CD4-positive, alpha-beta T cell treated with Interleukin-17A for 4 hours (primary cell): ENCODE data around the gene CCNG2.

Experiments used
- DNase-seq: peaks from one replicate; pipeline ENCODE4 v3.0.0-alpha.2; 2020; ENCODE audit warnings: mixed read lengths

CCNG2 gene

DNA sequence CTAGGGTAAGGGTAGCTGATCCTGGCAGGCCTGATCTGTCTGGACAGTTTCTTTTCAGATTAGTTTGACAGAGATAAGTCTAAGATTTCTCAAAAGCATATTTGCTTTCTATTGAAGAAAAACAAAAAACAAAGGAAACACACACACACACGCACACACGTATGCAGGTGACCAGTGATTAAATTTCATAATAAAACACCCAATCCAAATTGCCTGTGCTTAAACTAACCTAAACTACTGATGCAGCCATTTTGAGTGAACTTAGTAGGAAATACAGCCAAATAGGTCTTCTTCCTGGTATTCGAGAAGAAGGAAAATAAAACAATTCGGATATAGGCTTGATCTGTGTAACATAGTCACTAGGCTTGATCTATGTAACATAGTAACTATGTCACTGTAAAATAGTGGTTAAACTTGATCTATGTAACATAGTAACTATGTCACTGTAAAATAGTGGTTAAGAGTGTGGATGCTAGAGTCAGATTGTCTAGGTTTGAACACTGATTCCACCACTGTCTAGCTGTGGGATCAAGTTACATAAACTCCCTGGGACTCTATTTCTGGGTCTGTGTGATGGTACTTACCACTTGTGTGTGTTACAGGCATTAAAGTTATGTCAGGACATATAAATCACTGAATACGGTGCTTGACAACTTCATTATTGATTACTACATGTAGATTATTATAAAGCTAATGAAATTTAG is 9.8 kb upstream of the CCNG2 start:
- no peak for DNase-seq

DNA sequence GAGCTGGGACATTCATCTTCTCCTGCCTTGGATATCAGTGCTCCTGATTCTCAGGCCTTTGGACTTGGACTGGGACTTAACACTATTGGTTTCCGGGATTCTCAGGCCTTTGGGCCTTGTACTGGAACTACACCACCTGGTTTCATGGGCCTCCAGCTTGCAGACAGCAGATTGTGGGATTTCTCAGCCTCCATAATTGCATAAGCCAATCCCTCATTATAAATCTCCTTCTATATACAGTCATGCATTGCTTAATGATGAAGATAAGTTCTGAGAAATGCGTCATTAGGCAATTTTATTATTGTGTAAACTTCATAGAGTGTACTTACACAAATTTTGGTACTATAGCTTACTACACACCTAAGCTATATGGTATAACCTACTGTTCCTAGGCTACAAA is 8.9 kb upstream of the CCNG2 start:
- no peak for DNase-seq

DNA sequence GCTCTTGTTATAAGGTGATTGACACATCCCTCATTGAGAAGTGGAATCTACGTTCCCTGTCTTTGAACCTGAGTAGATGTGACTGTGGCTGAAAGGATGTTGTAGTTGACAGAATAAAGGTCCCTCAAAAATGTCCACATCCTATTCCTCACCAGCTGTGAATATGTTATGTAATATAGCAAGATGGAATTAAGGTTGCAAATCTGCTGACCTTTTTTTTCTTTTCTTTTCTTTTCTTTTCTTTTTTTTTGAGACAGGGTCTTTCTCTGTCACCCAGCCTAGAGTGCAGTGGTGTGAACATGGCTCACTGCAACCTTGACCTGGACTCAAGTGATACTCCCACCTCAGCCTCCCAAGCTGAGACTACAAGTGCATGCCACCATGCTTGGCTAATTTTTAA is 7.2 kb upstream of the CCNG2 start:
- no peak for DNase-seq

DNA sequence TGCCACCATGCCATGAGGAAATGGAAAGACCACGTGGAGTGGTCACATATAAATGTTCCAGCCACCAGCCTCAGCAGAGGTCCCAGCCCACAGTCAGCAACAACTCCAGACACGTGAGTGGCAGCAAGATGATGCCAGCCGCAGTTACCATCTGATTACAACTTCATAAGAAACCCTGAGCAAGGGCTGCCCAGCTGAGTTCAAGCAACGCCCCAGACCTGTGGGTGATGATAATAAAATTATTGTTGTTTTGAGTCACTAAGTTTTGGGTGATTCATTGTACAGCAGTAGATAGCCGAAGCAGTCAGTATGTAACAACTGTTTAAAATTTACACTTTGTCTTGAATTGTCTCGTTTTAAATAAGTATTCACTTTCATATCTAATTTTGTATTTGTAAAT is 5.8 kb upstream of the CCNG2 start:
- no peak for DNase-seq

DNA sequence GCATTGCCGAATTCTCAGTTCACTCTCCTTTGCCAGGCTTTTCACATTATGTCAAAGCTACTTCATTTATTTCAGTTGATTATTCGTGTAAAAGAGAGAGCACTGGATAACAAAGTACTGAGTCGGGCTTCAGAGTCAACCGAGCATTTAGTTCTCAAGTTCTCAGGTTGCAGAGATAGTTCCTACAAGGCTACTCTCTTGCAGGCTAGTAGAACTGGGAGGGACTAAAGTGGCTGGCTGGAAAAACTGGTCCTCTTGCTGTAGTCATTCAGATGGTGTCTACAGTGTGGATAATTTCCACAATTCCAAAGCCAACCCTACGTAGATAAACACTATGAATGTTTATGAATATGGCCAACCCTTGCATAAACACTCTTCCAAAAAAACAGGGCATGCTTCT is 4.6 kb upstream of the CCNG2 start:
- DNase-seq, result no peak

DNA sequence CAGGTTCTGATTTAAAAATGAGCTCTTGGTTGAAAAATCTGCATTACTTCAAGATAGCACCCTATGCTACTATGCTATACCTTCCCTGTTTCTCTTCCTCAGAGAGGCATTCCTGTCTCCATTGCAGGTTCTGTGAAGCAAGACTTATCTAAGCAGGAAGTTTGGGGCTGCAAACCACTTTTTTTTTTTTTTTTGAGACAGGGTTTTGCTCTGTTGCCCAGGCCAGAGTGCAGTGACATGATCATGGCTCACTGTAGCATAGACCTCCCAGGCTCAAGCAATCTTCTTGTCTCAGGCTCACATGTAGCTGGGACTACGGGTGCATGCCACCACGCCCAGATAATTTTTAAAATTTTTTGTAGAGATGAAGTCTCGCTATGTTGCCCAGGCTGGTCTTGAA is 4.0 kb upstream of the CCNG2 start:
- DNase-seq, result no peak

DNA sequence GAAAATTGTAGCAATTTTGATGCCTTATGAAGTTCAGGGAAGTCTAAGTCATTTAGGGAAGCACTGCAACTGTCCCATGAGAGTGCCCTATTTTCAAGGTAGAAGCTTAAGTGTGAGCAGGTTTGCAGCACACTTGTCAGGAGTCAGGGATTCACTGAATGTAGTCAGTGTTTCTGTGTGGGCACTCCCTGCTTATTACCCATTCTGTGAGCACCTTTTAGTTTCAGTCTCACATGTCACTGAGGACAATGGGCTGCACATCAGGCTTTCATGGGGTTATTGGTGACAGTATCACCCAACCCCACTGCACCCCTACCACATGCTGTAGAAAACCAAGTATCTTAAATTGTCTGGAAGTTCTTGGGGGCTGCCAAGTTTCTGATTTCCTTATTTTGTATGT is 2.9 kb upstream of the CCNG2 start:
- DNase-seq, result no peak

DNA sequence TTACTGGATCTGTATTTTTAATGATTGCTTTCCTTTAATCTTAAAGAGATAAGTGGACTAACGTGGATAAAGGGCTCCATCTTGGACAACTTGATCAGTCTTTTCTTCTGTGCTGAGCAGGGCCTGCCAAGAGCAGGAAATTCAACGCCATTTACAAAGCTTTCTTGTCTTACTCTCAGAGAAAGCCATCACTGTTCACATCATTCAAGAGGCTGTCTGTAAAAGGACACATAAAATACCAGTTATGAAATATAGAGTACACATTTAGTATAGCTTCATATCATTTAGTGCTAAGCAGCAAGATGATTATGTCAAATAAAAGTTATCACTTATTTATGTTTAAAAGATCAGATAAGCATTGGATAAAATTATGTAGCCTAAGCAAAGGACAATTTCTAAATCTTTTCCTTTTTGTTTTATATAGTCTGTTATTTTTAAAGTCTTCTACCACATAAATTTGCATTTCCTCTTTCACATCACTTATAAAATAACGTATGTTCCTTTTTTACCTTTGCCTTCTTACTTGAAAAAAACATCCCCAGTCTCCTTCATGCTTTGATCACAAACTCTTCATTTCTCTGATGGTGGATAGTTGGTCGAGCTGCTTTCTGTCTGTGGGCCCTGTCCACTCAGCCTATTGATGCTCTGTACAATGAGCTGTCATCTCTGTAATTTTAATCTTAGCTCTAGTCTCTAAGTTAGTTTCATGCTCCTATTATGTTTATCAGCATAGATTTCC is 2.1 kb upstream of the CCNG2 start:
- DNase-seq, result no peak

DNA sequence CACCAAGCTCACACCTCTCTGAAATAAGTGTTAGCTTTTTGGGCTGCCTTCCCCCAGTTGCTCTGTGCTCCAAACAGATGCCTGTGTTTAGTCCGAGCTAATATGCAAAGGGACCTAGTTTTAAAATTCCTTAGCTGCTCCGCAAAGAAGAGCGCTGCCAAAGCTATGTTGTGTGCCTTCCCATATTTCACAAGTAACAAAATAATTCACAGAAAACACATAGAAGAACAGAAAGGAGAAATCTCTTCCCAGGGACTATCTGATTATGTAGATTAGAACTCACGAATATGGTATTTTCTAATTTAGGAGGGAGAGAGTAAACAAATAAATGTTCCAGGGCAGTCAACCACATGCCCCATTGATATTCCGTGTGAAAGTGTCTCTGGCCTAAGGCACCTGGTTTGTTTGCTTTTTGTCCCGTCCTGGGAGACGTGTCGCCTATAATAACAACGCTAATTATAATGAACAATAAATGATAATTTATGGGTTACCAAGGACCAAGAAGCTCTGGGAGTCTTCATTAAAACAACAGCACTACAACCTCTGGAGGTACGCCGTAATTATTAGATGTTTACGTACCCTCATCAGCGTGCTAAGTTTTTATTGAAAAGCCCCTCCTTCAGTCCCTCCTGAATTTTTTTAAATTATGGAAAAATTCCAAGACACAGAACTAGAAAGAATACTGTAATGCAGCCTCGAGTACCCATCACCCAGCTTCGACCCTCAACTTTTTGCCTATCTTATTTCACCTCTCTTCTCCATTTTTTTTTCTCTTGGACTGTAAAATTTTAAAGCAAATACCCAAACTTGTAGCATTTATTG is 1.2 kb upstream of the CCNG2 start:
- DNase-seq, result no peak

DNA sequence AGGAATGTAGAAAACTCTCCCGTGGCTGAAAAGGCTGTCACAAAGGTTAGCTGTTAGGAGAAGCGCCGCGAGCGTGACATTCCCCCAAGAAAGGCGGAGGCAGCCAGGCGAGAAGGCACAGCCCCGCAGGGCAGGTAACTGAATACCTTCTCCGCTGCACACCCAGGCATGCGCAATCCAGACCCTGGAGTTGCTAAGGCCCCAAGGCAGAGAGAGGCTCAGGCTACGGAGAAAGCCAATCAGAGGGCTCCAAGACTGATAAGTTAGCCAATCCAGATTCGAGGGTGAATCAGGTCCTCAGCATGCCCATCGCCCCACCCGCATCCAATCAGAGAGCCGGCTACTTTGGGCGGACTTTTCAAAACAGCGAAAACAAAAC is 485 bp upstream of the CCNG2 start:
- peak; percentile 94 for DNase-seq

DNA sequence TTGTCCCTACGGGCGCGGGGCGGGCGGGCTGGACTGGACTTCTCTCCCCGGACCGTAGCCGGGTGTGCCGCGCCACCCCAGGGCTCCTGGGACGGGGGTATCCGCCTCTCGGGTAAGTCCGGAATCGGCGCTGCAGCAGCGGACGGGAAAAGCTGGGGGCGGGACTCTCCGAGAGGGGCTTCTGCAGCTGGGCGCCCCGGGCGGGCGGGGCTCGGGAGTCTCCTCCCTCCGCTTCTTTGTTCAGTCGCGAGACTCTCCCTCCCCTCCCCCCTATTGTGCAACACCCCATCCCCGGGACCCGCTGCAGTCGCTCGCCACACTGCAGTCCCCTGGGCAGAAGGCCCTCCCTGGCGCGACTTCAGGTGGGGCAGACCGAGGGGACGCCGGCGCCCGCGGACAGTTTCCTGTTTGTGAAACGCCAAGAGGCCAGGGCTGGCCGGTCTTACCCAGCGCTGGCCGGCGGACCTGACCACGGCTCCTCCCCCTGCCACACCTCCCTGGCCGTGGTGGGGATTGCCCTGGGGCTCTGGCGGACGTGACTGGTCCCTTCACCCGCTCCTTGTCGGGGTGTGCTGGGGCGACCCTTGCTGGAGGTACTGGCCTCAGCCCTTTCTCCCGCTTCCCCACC is 966 bp downstream of the CCNG2 start:
- peak; percentile 82 for DNase-seq

DNA sequence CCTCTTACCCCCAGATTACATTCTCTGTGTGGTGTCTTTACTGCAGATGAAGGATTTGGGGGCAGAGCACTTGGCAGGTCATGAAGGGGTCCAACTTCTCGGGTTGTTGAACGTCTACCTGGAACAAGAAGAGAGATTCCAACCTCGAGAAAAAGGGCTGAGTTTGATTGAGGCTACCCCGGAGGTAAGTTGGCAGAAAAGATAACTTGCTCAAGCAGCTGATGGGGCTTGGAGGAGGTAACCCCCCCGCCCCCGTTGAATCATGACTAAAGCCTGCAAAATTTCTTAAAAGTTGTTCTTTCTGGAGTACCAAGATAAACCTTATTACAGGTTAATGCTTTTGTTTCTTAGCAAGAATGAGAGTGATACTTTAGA is 1.5 kb downstream of the CCNG2 start:
- DNase-seq, result peak; percentile 45

DNA sequence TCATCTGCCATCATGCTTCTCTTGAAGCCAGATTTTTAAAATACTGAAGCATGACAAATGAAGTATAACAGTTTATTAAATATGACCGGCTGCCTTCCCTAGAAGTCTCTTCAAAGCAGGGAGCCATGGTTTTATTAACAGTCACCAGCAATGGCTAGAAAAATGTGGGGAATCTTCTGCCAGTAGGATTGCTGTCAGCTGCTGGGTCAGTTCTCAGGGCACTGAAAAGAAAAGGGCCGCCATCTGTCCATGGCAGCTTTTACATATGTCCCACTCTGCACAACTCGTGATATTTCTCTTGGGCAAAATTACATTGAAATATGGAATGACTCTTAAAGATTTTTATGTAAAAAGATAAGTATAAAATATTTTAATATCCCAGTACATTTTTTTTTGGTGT is 2.8 kb downstream of the CCNG2 start:
- DNase-seq, result no peak

DNA sequence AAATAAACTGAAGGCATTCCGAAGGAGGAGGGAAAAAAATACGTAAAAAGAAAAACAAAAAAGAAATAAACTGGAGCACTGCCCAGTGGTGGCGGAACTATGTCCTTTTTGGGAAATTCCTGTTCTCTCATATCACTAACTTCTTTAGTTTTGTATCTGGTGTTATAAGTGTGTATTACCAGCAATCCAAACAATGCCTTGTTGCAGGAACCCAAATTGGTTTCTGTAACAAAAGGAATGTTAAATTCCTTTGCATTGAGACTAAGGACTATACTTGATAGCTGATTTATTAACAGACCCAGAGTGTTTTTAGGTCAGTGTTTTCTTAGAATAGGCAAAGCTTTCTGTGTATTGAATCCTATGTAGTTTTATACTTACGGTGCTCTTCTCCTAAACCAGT is 6.6 kb downstream of the CCNG2 start:
- DNase-seq, result no peak

DNA sequence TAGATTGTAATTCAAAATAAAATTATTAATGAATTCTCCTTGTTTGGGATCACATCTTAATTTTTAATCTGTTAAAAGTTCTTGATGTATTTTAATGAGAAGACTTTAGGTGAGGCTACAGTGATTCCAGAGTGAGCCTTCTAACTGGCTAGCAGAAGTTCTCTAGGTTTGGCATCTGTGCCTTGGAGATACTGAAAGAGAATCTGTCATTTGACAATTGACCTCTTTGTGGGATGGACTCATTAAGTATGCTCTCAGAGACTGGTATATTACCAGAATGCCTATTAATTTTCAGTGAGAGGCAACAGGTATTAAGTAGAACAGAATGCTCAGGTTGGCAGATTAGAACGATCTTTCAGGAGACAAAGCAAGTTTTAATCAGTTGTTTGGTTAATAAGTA is 10.2 kb downstream of the CCNG2 start:
- DNase-seq, result no peak

DNA sequence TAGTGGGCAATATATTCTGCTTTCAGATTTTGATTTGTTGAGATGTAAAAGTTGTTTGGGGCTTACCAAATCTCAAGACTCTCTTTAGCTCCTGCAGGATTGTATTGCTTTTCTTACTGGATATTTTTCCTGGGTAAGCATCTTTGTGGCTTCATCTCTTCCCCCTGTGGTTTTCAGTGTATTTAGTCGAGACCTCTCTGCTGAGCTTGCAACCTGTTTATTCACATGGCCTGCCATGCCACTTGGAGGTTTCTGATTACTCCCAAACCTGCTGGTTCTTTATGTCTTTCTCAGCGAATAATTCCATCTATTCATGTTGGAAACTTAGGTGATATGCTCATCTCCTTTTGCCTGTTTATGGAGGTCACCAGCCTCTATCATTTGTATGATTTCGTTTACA is 10.9 kb downstream of the CCNG2 start:
- DNase-seq, result no peak

DNA sequence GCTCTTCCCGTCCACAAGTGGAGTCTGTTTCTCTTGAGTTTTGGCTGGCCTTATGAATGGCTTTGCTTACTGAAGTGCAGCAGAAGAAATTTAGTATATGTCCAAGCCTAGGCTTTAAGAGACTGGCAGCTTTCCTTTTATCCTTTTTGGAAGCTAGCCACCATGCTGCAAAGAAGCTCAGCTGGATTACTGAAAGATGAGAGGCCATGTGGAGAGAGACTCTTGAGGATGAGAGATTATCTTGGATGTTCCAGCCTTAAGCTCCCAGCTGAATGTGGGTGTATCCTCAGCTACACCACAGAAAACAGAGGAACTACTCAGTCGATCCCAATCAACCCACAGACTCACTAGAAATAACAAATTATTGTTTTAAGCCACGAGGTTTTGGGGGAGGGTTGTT is 12.5 kb downstream of the CCNG2 start:
- no peak for DNase-seq

DNA sequence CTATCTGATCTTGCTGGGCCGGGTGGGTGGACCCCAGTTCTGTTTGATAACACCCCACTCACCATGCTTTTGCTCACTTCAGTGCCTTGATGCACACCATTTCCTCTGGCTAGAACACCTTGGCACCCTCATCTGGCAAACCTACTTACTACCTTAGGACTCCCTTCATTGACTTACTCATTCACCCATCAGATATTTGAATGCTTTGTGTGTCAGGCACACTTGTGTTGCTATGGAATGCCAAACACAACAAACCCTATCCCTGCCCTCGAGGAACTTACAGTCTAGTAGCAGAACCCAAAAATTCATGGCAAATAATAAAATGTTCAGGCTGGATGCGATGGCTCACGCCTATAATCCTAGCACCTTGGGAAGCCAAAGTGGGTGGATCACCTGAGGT is 13.9 kb downstream of the CCNG2 start:
- no peak for DNase-seq

DNA sequence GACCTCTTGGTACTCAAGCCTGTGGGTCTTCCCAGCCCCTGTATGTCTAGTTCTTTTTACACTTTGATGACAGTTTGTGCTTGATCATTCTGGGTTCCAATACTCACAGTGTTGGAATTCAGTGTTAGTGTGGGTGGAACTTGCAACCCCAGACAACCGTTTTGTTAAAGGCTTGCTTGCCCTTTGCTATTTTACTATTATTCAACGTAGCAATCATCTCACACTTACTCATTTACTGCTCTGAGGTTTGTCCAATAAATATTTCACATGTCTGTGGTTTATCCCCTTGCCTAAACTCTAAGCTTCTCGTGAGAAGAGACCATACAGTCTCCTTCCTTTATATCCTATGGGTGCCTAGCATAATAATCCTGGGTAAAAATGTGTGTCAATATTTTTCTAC is 15.3 kb downstream of the CCNG2 start:
- DNase-seq, result no peak

DNA sequence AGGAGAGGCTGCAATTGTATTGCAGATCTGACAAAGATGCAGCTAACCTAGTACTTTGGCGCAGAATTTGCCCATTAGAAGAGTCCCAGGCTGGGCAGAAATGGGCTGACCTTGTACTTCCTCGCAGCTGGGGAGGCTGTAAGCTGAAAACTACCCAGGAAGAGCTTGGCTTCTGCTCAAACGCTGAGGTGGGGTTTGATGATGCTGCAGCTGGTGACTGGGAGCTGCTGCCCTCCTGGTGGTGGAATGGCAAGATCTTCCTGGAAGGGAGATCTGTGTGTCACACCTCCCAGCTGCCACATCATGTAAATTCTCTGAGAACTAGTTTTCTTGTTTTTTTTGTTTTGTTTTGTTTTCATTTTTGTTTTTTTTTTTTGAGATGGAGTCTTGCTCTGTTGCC is 17.4 kb downstream of the CCNG2 start:
- DNase-seq, result no peak

DNA sequence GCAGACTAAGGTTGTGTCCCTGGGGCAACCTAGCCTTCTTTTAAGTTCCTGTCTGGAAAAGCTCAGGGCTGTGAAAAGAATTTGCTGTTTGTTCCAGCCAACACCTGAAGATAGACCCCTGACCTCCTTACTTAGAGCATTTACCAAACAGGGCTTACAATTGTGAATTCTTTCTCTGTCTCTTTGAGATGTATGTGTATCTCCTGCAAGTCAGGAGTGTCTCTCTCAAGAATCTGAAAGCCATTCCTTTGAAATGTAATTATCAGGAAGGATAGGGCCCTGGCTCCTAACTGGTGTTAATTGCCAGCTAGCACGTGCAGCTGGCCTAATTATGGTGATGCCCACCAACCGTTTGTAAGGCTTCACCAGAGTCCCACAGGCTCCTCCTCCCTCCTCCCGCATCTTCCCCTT is 18.2 kb downstream of the CCNG2 start:
- DNase-seq, result no peak

DNA sequence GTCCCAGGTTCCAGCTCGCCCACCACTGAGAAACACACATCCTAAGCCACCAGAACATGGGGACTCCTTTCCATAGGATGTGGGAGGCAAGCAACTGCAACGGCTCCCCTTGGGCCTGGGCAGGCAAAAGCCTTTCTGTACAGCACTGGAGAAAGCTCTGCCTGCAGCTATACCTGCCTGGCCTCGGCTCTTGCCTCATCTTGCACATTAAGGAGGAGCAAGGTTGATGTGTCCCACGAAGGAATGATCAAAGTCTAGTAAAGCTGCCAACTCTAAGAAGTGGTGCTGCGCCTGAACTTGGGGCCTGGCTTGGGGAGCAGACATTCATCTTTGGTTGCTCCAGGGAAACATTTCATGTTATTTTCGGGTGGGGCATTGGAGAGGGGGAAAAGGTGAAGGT is 19.6 kb downstream of the CCNG2 start:
- DNase-seq, result no peak

DNA sequence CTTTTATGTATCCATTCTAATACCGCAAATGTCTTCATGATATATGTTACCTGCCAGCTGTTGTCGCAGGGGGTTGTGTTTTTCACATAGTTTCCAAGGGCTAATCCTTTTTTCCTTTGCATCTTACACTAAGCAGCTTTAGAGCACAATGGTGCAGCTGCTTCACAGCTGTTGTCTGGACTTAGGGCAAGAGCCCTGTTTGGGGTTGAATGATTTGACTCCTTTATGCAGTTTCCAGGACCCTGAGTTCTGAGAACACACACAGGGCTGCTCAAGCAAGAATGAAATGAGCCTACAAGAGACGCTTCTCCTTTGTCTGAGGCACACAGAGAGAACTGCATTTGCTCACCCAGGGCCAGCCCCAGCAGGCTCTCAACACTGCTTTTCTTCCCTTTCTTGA is 20.2 kb downstream of the CCNG2 start:
- no peak for DNase-seq

DNA sequence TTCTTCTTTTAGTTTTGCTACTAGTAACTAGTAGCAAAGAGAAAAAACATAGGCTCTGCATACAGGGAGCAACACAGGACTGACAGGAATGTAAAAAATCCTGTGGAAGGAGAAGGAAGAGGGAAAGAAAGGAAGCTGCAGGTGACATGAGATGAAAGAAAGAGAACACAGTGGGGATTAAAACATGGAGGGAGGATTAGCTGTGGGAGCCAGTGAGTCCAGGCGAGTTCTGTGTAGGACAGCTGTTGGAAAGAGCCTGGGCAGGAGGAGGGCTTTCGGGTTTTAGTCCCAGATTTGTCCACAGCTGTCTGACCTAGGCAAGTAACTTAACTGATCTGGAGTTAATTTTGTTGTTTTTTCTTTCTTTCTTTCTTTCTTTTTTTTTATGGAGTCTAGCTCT is 21.6 kb downstream of the CCNG2 start:
- DNase-seq, result no peak
